Dermis microvascular lymphatic vessel endothelial cell (primary cell): ENCODE measurements around the gene AP1S2. TPM values are rescaled to one million over a fixed set of nuclear protein-coding genes. Genes with fewer than 3 reads are reported as not detected.

Source experiments
- DNase-seq, 2 donors: peaks; one replicate each; pipeline versions ENCODE4 v3.0.0 to v3.0.0-alpha.2; 2010; ENCODE audit warnings: low read depth in 2 of 2
- total RNA-seq: library from RNA; depleted of rRNA; stranded (reverse); fragments of >200 nt; gene quantifications from 2 replicates; pipeline ENCODE4 v1.2.1, GENCODE V29; 2014

Gene AP1S2
- total RNA-seq, 1 donor from 2014 or later: 82.2 TPM

DNA sequence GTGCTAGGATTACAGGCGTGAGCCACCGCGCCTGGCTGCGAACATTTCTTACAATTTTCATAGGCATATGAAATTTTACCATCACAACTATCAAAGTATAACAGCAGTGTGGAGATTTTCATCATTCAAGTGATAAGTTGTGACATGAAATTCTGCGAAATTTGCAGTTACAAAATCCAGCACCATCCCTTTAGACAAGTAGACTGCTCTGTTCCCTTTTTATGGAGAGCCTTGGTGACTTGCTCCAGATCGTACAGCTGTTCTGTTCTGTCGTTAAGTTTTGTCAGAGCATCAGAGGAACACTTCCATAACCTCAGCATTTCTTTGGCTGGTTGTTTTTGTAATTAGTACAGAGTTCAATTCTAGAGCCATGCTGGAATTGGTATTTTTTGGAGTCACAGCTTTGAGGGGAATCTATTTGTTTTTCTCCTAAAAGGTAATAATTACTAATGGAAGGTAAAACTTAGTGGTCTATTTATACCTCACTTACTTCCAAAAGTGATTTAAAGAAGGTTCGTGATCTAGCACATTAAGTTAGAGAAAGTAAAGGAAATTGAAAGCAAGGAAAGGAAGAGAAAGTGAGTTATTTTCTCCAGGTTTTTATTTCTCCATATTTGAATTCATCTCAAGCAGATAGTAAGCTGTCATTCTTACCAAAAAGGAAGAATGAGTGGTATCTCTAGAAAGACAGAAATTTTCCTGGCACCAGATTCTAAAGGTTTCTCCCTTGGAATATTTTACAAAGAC lies 42.2 kb downstream of the AP1S2 start:
- no peak for DNase-seq

DNA sequence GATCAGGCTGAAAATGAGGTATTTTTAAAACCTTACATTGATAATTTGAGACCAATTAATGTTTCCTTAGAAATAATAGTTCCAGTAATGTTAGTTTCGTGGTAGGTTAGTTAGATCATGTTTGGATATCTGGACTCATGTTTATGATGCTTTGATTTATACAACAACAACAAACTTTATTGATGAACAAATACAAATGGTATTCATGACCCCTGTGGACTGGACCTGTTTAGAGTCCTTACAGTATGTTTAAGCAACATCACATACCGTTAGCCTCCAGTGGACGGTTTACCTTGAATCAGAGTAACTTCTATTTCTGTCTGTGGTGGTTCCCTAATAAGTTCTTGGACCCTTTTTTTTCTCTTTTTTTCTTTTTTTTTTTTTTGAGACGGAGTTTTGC lies 46.4 kb downstream of the AP1S2 start:
- DNase-seq: no peak

DNA sequence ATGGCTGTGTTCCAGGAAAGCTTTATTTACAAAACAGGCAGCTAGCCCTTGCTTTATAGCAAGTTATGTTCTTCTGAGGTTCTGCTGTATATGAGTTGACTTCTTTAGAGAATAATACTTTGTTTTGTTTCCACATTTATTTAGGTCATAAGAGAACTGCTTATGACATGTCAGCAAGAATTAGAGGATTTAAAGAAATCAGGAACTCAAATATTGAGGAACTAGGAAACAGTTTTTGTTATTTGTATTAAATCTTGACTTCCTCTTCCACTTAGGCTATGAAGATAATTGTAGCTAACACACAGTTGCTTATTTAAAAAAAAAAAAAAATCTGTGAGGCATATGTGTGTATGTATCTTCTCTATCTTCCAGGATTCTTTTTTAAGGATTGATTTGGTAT lies 50.0 kb downstream of the AP1S2 start:
- DNase-seq: no peak

DNA sequence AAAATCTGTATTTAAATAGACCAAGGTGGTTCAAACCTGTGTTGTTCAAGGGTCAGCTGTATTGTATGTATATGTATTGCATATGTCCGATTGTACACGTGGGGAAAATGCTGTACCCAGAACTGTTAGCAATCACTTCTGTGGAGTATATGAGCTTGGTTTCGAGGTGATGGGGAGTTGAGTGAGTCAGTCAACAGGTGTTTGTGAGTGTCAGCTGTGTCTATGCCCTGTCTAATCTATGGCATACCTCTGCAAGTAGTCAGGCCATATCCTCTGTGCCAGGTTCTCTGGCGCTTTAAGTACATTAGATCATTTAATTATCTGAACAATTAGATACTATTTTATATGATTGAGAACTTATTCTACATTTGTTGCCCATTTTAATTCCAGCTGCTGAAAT lies 56.9 kb downstream of the AP1S2 start:
- DNase-seq: no peak

DNA sequence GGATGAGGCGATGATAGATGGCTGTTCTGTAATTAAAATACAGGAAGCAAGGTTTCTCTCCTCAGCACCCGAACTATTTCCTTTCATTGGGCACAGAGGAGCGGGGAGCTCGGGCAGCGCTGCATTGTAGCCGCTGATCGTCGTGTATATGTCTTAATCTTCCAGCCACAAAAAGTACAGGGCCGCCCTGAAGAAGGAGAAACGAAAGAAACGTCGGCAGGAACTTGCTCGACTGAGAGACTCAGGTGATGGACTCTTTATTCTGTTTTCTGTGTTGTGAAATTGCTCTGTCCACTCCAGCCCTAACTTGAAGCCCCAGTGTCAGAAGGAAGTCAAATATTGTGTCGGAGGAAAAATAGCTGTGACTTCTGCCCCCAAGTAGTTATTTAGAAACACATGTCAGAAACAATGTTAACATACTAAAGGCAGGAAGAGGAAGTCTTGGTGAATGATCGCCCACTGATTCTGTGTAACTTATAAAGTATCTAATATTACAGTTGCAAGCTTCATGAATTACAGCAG lies 63.8 kb downstream of the AP1S2 start:
- DNase-seq: peak in 1 of 2 donors; percentile 2

DNA sequence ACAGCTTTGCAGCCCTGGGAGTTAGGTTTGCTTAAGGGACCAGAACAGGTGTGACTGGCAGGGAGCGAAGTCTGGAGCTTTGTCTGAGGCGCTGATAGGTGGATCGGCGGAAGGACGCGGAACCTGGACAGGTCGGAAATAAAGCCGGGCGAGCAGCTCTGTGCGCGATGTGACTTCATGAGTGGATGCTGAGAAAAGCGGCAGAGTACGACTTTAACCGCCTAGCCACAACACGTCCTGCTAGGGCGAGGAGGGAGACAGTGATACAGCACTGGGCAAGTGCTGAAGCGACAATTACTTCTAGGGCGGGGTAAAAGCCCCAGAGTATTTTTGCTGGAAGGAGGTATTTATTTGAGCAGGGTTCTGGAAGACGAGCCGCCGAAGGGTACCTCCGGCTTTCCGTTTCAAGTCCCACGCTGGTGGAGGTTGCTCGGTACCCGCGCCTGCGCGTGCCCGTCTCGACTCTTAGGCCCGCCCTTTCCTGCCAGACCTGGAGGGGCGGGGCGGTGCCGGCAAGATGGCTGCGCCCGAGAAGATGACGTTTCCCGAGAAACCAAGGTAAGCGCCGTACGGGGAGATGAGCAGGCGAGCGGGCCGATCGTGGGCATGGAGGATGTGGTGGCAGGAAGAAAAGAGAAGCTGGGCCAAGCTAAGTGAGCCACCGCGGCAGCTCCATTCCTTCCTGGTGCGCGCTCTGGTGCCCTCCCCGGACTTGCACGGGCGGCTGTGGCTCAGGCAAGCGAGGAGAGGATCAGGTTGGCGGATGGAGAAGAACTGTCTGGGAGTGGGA lies 64.4 kb downstream of the AP1S2 start, which contains the start of gene ZRSR2:
ZRSR2 (plus strand) TSS at position 506 of the 790 bp plus-strand sequence; CDS start at position 518, 12 bp downstream.
- peak; percentile 30 to 74 for DNase-seq

DNA sequence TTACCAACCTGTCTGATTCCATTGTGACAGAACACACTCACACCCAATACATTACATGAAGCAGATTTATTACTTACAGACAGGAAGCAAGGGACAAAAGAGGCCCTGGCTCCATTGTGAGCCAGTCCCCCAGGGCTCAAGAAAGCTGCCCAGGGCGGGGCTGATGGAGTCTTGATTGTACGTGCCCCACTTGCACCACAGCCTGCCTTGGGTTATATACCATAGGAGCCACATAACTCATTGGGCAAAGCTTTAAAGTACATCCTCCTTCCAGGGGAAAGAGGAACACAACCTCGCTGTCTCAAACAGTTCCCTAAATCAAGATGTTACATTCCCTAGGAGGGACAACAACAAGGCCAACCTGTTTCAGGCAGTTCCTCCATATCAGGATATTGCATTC lies 67.7 kb downstream of the AP1S2 start:
- no peak for DNase-seq

DNA sequence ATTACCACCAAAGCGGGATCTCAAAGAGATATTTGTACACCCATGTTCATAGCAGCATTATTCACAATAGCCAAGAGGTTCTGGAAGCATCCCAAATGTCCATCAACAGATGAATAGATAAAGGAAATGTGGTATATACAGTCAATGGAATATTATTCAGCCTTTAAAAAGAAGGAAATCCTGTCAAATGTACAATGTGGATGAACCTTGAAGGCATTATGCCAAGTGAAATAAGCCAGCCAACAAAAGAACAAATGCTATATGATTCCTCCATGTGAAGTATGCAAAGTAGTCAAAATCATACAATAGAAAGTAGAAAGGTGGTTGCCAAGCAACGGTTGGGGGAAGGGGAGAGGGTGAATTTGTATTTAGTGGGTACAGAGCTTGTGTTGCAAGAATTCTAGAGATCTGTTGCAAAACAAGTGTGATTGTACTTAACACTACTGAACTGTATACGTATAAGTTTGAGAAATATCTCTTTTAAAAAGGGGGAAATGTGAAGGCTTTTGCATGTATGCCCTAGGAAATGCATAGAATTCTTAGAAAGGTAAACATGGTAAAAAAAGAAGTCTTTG lies 69.3 kb downstream of the AP1S2 start:
- peak; percentile 72 for DNase-seq

DNA sequence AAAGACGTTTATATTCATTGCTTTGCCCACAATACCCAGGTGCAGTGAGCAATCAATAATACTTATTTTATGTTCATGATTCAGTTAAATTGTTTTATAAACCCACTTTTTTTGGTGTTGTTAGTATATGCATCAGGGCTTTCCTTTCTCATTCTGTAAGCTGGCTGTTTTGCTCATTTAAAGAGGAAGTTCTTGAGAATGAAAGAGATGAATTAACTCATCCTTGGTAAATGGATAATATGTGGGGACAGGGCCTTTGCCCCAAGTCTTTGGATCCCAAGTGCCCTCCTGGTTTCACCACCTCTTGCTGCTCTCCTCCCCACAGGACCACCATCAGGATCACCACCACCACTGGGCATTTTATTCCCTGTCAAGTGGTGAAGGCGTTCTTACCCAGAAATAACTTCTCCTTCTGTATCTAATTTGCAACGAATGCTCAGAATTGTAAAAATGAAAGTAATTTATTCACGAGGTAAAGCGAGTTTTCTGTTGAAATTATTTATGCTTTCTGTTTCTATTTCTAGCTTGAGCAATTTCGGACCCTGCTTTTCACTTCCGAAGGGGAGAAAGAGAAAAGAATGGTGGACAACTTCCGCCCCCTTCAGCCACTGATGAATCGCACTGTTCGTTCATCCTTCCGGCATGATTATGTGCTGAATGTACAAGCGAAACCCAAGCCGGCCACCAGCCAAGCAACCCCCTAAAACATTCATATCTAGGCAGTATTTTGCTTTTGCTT lies 72.5 kb downstream of the AP1S2 start:
- no peak for DNase-seq

Other genes starting within 250 kb of the AP1S2 start
- gene CLTRN, start 190.0 kb downstream of the AP1S2 start, total RNA-seq: under 0.01 TPM in 1 of 2 replicates, not detected in the other
- gene CA5B, start 116.5 kb downstream of the AP1S2 start, total RNA-seq: 1.5 and 1.9 TPM in 2 replicates
- 1.9 and 2.1 TPM in 2 replicates for gene ZRSR2, start 64.3 kb downstream of the AP1S2 start, total RNA-seq